ENCODE measurements around the gene RC3H1. TPM values are rescaled to one million over a fixed set of nuclear protein-coding genes. Genes with fewer than 3 reads are reported as not detected.
"Not testable (repeated sequence)": the region's sequence is repeated elsewhere in the genome, so short reads cannot be mapped to it uniquely, and the experiment has no call there.

RC3H1 gene
- total RNA-seq, 4 donors from 2014 or later: 19.7 to 26.2 (median 22.9) TPM

- 77 to 90% methylated on average over 4 of the region's 4 CpGs for WGBS, 2 donors
- Histone ChIP-seq H3K4me1 (no peaks in the 10 kb centered on the region), H3K27me3 (no peaks in the 10 kb centered on the region), H3K9me3 (no peaks in the 10 kb centered on the region), H3K27ac (no peak overlapping the region), H3K4me3 (no peak overlapping the region), H3K36me3 (peaks cover 0 to 99% (median 32%) of the 10 kb centered on the region in 3 donors)
- DNase-seq (ENCODE audit: low spot score in 2 of 2): no peak
- TF ChIP-seq CTCF (IDR thresholded peaks at IDR 0.05): no peak
- TF ChIP-seq EP300 (IDR thresholded peaks at IDR 0.05): no peak
- no peak for TF ChIP-seq POLR2A (IDR thresholded peaks at IDR 0.05)
Measured at GRCh38 chr1:173946380-173946921, 75.7 kb downstream of the RC3H1 start.

GRCh38 chr1:173937062-173937461 is 85.1 kb downstream of the RC3H1 start:
- no peak overlapping the region for H3K4me3 ChIP-seq
- 62 to 69% methylated on average over 2 of the region's 2 CpGs for WGBS, 2 donors
- H3K27me3 ChIP-seq: no peaks in the 10 kb centered on the region
- DNase-seq (ENCODE audit: low spot score in 2 of 2): no peak
- peaks cover 0 to 77% (median 19%) of the 10 kb centered on the region in 3 donors for H3K36me3 ChIP-seq
- H3K27ac ChIP-seq: no peak overlapping the region
- TF ChIP-seq POLR2A (IDR thresholded peaks at IDR 0.05) (no peak), CTCF (IDR thresholded peaks at IDR 0.05) (no peak), EP300 (IDR thresholded peaks at IDR 0.05) (no peak)
- H3K4me1 ChIP-seq: peaks cover 0 to 4% (median 0%) of the 10 kb centered on the region in 4 donors
- no peaks in the 10 kb centered on the region for H3K9me3 ChIP-seq

GRCh38 chr1:173934440-173934839 is 87.7 kb downstream of the RC3H1 start:
- no peak for DNase-seq (ENCODE audit: low spot score in 2 of 2)
- peaks cover 0 to 4% (median 0%) of the 10 kb centered on the region in 4 donors for H3K4me1 ChIP-seq
- WGBS, 2 donors: 92 to 97% methylated on average over 1 of the region's 1 CpG
- no peak overlapping the region for H3K27ac ChIP-seq
- no peak overlapping the region for H3K4me3 ChIP-seq
- H3K36me3 ChIP-seq: peaks cover 0 to 63% (median 3%) of the 10 kb centered on the region in 3 donors
- H3K27me3 ChIP-seq: no peaks in the 10 kb centered on the region
- H3K9me3 ChIP-seq: no peaks in the 10 kb centered on the region
- no peak for TF ChIP-seq POLR2A (IDR thresholded peaks at IDR 0.05)
- TF ChIP-seq CTCF (IDR thresholded peaks at IDR 0.05): no peak
- TF ChIP-seq EP300 (IDR thresholded peaks at IDR 0.05): no peak

- WGBS, 2 donors: 96 to 97% methylated on average over 5 of the region's 5 CpGs
- H3K36me3 ChIP-seq: peaks cover 0 to 27% (median 0%) of the 10 kb centered on the region in 3 donors
- H3K4me1 ChIP-seq; DNase-seq (ENCODE audit: low spot score in 2 of 2); H3K27ac ChIP-seq; H3K4me3 ChIP-seq; H3K9me3 ChIP-seq; H3K27me3 ChIP-seq: not testable (repeated sequence)
Measured at GRCh38 chr1:173930541-173930940, 91.6 kb downstream of the RC3H1 start.

- no peak overlapping the region for H3K27ac ChIP-seq
- H3K4me1 ChIP-seq: no peaks in the 10 kb centered on the region
- no peaks in the 10 kb centered on the region for H3K9me3 ChIP-seq
- WGBS, 2 donors: 81 to 89% methylated on average over 8 of the region's 8 CpGs
- H3K4me3 ChIP-seq: no peak overlapping the region
- H3K36me3 ChIP-seq: peaks cover 0 to 8% (median 0%) of the 10 kb centered on the region in 3 donors
- DNase-seq (ENCODE audit: low spot score in 2 of 2): no peak
- H3K27me3 ChIP-seq: no peaks in the 10 kb centered on the region
- no peak for TF ChIP-seq POLR2A (IDR thresholded peaks at IDR 0.05)
- TF ChIP-seq EP300 (IDR thresholded peaks at IDR 0.05): no peak
- no peak for TF ChIP-seq CTCF (IDR thresholded peaks at IDR 0.05)
Measured at GRCh38 chr1:173925306-173926242, 96.6 kb downstream of the RC3H1 start.
